Measurements from ENCODE around the gene TUBD1.
"Not testable (repeated sequence)": the region's sequence is repeated elsewhere in the genome, so short reads cannot be mapped to it uniquely, and the experiment has no call there.

The TUBD1 gene

DNA sequence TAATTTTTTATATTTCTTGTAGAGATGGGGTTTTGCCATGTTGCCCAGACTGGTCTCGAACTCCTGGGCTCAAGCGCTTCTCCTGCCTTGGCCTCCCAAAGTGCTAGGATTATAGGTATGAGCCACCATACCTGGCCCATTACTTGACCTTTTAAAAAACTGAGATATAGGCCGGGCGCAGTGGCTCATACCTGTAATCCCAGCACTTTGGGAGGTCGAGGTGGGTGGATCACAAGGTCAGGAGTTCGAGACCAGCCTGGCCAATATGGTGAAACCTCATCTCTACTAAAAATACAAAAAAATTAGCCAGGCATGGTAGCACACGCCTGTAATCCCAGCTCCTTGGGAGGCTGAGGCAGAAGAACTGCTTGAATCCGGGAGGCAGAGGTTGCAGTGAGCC, 19.3 kb downstream of the TUBD1 start:
- DNase-seq, result not testable (repeated sequence)

- no peak for DNase-seq
These were observed 20.4 kb downstream of the TUBD1 start for GRCh38 chr17:59872351-59872750.

GRCh38 chr17:59870482-59870881, 22.3 kb downstream of the TUBD1 start:
- no peak for DNase-seq

- DNase-seq, result no peak
These were observed 22.9 kb downstream of the TUBD1 start for GRCh38 chr17:59869941-59870218.

DNA sequence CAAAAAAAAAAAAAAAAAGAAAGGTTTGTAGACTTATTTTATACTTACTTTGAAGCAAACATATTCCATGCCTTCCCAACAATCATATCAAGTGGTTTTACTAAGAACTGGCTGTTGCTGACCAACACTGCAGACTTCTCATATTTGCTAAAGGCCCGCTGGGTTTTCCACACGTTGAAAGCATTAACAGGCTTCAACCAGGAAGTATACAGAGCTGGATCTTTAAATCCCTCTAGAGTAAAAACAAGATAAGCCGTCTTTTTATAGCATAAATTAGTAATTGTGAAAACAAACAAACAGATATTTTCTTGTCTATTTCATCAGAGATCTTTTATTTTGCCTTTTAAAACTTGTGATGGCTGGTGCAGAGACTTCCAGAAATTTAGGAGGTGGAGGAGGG, 29.1 kb downstream of the TUBD1 start:
- DNase-seq, result no peak

DNA sequence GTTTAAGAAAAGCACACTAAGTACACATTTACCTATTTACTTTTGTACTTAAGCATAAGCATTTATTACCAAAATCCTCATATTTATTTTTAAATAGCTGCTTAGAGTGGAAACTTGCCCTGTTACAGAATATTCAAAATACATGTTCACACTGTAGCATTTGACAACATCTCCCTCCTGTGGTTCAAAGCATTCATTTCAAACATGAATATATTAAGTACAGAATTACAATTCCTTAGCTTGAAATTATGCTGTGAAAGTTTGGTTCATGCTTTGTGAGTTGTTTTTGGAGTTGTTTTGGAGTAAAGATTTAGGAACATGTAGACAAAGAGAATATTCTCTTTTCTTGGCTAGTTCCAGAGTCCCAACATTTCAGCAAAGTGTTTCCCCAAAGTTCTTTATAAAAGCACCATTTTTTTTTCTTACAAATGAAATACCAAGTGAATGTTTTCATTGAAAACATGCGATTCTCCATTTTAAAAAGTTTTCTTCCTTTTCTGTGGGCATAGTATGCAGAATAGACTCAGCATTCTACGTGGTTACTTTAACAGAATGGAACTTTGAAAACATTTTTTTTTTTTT, 33.2 kb downstream of the TUBD1 start:
- no peak for DNase-seq

GRCh38 chr17:59858932-59859331, 33.8 kb downstream of the TUBD1 start:
- DNase-seq, result no peak

GRCh38 chr17:59858167-59858816, 34.5 kb downstream of the TUBD1 start:
- no peak for DNase-seq

GRCh38 chr17:59856859-59857794, 35.6 kb downstream of the TUBD1 start:
- no peak for DNase-seq

- not testable (repeated sequence) for DNase-seq
These were observed 38.6 kb downstream of the TUBD1 start for GRCh38 chr17:59853919-59854729.

GRCh38 chr17:59853168-59853918, 39.4 kb downstream of the TUBD1 start:
- peak in 1 of 2 experiments; percentile 69 for DNase-seq

GRCh38 chr17:59852847-59853167, 39.9 kb downstream of the TUBD1 start:
- DNase-seq, result not testable (repeated sequence)

- DNase-seq, result no peak
These were observed 41.0 kb downstream of the TUBD1 start for GRCh38 chr17:59851439-59852375.

DNA sequence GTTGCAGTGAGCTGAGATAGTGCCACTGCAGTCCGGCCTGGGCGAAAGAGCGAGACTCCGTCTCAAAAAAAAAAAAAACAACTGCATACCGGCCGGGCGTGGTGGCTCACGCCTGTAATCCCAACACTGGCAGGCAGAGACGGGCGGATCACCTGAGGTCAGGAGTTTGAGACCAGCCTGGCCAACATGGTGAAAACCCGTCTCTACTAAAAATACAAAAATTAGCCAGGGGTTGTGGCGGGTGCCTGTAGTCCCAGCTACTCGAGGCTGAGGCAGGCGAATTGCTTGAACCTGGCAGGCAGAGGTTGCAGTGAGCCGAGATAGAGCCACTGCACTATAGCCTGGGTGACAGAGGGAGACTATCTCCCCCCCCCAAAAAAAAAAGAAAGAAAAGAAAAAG, 42.4 kb downstream of the TUBD1 start:
- not testable (repeated sequence) for DNase-seq

- DNase-seq, result peak; percentile 74 to 83
These were observed 44.0 kb downstream of the TUBD1 start for GRCh38 chr17:59848778-59849177.

DNA sequence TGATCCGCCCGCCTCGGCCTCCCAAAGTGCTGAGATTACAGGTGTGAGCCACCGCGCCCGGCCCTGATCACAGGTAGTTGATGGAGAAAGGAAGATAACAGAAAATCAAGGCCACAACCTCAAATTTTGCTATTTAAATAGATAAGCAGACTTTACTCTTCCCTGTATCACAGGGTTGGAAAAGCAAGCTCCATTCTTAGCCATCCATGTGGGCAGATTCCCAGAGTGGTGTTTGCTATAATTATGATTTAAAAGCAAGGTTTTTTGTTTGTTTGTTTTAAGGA, 44.4 kb downstream of the TUBD1 start:
- DNase-seq, result no peak

DNA sequence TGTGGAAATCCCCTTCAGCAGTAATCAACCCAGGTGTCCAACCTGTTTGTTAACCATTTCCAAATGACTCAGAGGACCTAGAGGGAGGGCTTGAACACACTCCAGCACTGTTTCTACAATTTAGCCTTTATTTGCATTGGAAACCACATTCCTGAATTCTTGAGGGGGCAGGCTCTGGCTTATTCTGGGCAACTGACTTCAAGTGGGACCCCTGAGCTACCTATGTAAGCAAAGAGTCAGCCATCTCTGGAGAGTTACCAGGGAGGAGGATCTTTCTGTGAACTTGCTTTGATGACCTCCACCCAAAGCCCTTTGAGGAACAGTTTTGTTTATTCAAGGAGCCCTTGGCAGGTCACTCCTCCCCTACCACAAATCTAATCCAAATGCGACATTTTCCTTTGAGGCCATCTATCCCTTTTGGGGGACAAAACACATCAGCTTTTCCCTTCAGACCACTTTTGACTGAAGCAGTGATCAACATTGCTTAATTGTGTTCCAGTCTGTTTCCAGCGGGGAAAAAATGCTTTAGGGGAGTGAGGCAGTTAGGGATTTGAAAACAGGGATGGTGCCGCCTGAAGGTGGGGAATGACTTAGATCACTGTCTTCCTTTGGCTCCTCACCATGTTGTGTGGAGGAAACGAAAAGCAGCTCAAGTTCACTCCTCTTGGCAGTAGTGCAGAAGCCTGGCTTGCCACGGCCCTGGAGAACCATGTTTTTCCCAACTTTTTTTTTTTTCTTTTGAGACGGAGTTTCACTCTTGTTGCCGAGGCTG, 46.2 kb downstream of the TUBD1 start:
- DNase-seq, result peak in 1 of 2 experiments; percentile 45

- DNase-seq, result peak; percentile 55 to 61
These were observed 46.9 kb downstream of the TUBD1 start for GRCh38 chr17:59845595-59846393.

DNA sequence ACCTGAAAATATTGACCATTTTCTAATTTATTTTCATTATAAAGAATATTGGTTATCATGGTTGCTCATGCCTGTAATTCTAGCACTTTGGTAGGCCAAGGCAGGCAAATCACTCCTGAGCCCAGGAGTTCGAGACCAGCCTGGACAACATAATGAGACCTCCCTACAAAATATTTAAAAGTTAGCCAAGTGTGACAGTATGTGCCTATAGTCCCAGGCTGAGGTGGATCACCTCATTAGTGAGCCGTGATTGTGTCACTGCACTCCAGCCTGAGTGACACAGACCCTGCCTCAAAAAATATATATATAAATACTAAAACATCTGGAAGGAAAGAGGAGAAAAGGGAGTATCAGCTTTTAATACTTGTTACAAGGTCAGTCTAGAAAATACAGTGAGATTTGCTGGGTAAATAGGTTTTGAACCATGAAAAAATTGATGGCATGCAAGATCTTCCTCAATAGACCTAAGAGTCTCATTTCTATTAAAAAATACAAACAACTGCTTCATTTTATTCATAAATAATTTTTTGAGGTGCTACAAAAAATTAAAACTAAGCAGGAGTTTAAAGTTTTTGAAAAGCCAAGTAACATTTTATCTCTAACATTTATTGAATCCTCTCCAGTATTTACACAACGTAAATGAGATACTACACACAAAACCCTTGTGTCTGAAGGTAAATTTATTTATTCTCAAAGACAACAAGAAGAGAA, 47.7 kb downstream of the TUBD1 start:
- DNase-seq, result no peak

All from activated T-cell treated with anti-CD3 and anti-CD28 coated beads, Interleukin-2, amount 50 U/mL, for 48 hours (primary cell).